Activated T-cell treated with anti-CD3 and anti-CD28 coated beads, Interleukin-2, amount 50 U/mL, for 4 hours (primary cell): ENCODE results near the gene SERTAD2. TPM values are rescaled to one million over a fixed set of nuclear protein-coding genes. Genes with fewer than 3 reads are reported as not detected.

ENCODE experiments used
- ATAC-seq, 2 donors: fragments of 200-7000 bp; cut with Tn5 transposase; one replicate each; pipeline ENCODE4 v1.10.0; 2021
- DNase-seq: peaks from one replicate; pipeline ENCODE4 v3.0.0-alpha.2; 2020
- H3K27me3 Mint-ChIP-seq: one replicate; pipeline ENCODE4 v1.8.0; 2021; ENCODE audit warnings: low read depth, mixed read lengths
- H3K36me3 Mint-ChIP-seq: one replicate; pipeline ENCODE4 v1.8.0; 2022; ENCODE audit warnings: mixed read lengths; ENCODE audit not compliant: insufficient read depth
- H3K4me1 Mint-ChIP-seq: one replicate; pipeline ENCODE4 v1.8.0; 2021; ENCODE audit warnings: low read depth, mixed read lengths
- H3K4me3 Mint-ChIP-seq: one replicate; pipeline ENCODE4 v1.8.0; 2021; ENCODE audit warnings: mild to moderate bottlenecking, moderate library complexity, mixed read lengths
- H3K9me3 Mint-ChIP-seq: one replicate; pipeline ENCODE4 v1.8.0; 2021; ENCODE audit warnings: mixed read lengths
- total RNA-seq, 3 donors: library from RNA; stranded (reverse); gene quantifications; one replicate each; pipeline ENCODE4 v1.2.1, GENCODE V29; 2021

The SERTAD2 gene
- total RNA-seq, 3 donors from 2014 or later: 10.5 to 14.2 (median 12.7) TPM

- H3K9me3 Mint-ChIP-seq: no peaks in the 10 kb centered on the region
- DNase-seq (peak; percentile 90), ATAC-seq (no peak)
- no peaks in the 10 kb centered on the region for H3K27me3 Mint-ChIP-seq
- H3K4me1 Mint-ChIP-seq: peaks cover 66% of the 10 kb centered on the region
- peak overlapping the region; percentile 21 for H3K4me3 Mint-ChIP-seq
- H3K36me3 Mint-ChIP-seq: peaks cover 3% of the 10 kb centered on the region
Observed at GRCh38 chr2:64646007-64646880, 7.5 kb downstream of the SERTAD2 start.

DNA sequence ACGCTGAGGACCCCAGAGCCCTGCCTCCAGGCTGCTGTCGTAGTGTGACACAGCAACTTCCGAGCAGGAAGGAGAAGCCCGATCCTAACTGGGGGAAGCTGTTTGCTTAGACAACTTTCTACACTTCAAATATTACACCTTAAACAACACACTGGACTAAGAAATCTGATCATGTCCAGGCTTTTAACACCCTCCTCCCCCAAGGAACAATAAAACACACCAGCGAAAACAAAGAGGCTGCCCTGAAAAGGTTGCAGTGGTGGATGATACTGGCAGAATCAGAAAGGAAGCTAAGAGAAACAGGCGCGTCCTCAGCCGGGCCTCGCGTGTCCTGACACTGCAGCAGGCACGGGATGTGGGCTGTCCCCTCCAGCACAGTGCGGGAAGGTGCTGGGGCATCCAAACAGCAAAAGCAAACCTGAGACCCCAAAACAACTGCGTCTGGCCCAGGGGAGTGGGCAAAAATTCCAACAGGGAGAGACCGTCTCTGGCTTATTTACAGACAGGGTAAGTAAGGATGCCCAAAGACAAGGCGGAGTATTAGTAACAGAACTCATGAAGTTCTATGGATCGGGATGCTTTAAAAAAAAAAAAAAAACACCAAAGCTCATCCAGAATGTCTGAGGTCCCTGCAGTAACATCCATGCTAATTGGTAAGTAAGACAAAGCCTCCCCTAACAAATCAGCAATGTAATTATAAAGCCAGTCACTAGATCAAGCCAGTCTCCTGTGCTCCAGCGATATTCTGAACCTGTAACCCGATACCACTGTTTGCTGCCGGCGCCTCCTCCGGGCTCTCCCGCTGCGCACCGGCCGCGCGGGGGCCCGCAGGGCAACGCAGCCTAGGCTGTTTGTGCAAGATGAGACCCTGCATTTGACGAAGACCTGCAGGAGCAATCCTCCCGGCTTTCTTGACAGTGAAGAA, 9.0 kb downstream of the SERTAD2 start:
- Mint-ChIP-seq H3K4me1 (peaks cover 67% of the 10 kb centered on the region), H3K9me3 (no peaks in the 10 kb centered on the region), H3K36me3 (peaks cover 3% of the 10 kb centered on the region), H3K27me3 (no peaks in the 10 kb centered on the region), H3K4me3 (peak overlapping the region; percentile 86)
- ATAC-seq (peak; percentile 64 to 70), DNase-seq (peak; percentile 29)

- peaks cover 66% of the 10 kb centered on the region for H3K4me1 Mint-ChIP-seq
- H3K27me3 Mint-ChIP-seq: no peaks in the 10 kb centered on the region
- ATAC-seq (peak in 1 of 2 donors; percentile 5), DNase-seq (no peak)
- peak overlapping the region; percentile 86 for H3K4me3 Mint-ChIP-seq
- H3K36me3 Mint-ChIP-seq: peaks cover 3% of the 10 kb centered on the region
- H3K9me3 Mint-ChIP-seq: no peaks in the 10 kb centered on the region
Observed at GRCh38 chr2:64643838-64644457, 9.8 kb downstream of the SERTAD2 start.

DNA sequence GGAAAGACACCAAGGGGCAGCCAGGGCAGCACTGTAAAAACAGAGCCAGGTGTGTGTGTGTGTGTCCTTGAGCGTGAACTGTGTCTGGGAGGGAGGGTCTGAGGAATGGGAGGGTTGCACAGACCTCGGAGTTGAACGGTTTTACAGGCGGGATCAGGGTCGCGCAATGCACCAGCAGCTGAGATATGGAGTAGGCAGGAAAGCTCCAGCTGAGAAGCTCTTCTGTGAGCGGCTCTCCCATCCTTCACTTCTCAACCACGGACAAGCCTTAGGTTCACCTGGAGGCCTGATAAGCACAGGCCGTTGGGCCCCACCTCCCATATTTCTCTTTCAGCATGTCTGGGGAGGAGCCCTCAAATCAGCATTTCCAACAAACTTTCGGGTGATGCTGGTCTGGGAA, 12.1 kb downstream of the SERTAD2 start:
- H3K27me3 Mint-ChIP-seq: no peaks in the 10 kb centered on the region
- H3K4me1 Mint-ChIP-seq: peaks cover 74% of the 10 kb centered on the region
- H3K9me3 Mint-ChIP-seq: no peaks in the 10 kb centered on the region
- no peak overlapping the region for H3K4me3 Mint-ChIP-seq
- ATAC-seq: no peak
- H3K36me3 Mint-ChIP-seq: peaks cover under 1% of the 10 kb centered on the region
- DNase-seq: no peak

GRCh38 chr2:64640153-64641044, 13.3 kb downstream of the SERTAD2 start:
- Mint-ChIP-seq H3K27me3 (no peaks in the 10 kb centered on the region), H3K4me1 (peaks cover 77% of the 10 kb centered on the region), H3K4me3 (no peak overlapping the region), H3K9me3 (no peaks in the 10 kb centered on the region), H3K36me3 (peaks cover 10% of the 10 kb centered on the region)
- DNase-seq: no peak
- no peak for ATAC-seq

DNA sequence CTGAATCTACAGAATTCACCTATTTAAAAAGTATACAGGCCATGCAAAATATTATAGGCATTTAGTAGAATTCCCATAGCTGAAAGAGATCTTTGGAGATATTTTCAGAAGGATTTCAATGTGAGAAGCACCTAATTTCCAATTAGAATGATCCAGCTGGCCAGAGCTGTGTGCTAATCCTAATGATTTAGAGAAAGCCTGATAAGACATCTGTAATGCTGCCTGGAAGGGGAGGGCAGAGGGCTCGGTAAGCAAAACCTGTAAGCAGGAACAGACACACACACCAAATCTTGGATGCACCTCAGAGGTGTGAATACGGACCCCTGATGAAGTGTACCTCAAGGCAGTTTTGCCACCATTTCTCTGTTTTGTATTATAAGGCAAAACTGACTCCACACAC, 14.0 kb downstream of the SERTAD2 start:
- Mint-ChIP-seq H3K9me3 (no peaks in the 10 kb centered on the region), H3K4me3 (no peak overlapping the region), H3K27me3 (no peaks in the 10 kb centered on the region), H3K4me1 (peaks cover 72% of the 10 kb centered on the region), H3K36me3 (peaks cover 10% of the 10 kb centered on the region)
- no peak for ATAC-seq
- DNase-seq: no peak

- no peak for DNase-seq
- no peak for ATAC-seq
- Mint-ChIP-seq H3K4me3 (no peak overlapping the region), H3K9me3 (no peaks in the 10 kb centered on the region), H3K4me1 (peaks cover 61% of the 10 kb centered on the region), H3K27me3 (no peaks in the 10 kb centered on the region), H3K36me3 (peaks cover 11% of the 10 kb centered on the region)
Observed at GRCh38 chr2:64638502-64639120, 15.1 kb downstream of the SERTAD2 start.

GRCh38 chr2:64637931-64638330, 15.8 kb downstream of the SERTAD2 start:
- no peak overlapping the region for H3K4me3 Mint-ChIP-seq

DNA sequence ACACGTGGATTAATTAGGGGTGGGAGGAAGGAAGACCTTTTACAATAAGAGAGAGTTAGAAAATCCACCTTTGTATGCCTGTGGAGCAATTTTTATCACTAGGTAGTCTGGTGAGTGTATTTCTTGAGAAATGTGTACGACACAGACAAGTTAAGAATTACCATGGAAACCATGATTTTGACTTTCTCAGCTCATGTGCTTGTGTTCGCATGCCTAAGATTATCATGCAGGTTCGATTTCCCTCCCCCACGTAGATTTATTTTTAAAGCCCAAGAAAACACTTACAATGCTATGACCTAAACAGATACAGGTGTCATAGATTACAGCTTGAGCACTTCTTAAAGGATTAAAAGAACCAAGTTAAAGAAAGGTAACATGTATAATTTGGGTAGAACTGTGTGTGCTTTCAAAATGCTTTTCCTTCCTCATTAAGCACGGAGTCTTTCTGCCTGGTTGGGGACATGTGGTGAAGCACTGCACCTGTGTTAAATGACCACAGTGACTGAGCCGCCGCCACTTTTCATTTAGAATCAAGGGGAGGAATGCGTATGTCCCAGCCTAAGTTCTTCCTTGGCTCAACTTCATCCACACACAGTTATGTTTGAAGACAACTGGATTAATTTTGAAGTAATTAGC, 16.6 kb downstream of the SERTAD2 start:
- Mint-ChIP-seq H3K4me1 (peaks cover 51% of the 10 kb centered on the region), H3K27me3 (no peaks in the 10 kb centered on the region), H3K36me3 (peaks cover 14% of the 10 kb centered on the region), H3K9me3 (no peaks in the 10 kb centered on the region), H3K4me3 (peak overlapping the region; percentile 5)
- no peak for DNase-seq
- peak; percentile 51 to 53 for ATAC-seq

More at GRCh38 chr2:64637931-64638330, 15.8 kb downstream of the SERTAD2 start:
- H3K36me3 Mint-ChIP-seq: peaks cover 12% of the 10 kb centered on the region
- peak in 1 of 2 donors; percentile 62 for ATAC-seq
- no peak for DNase-seq
- no peaks in the 10 kb centered on the region for H3K27me3 Mint-ChIP-seq
- no peaks in the 10 kb centered on the region for H3K9me3 Mint-ChIP-seq
- H3K4me1 Mint-ChIP-seq: peaks cover 55% of the 10 kb centered on the region

GRCh38 chr2:64635976-64636911, 17.5 kb downstream of the SERTAD2 start:
- Mint-ChIP-seq H3K9me3 (no peaks in the 10 kb centered on the region), H3K27me3 (no peaks in the 10 kb centered on the region), H3K4me3 (peak overlapping the region; percentile 5), H3K4me1 (peaks cover 48% of the 10 kb centered on the region), H3K36me3 (peaks cover 14% of the 10 kb centered on the region)
- ATAC-seq: peak; percentile 19 to 48
- DNase-seq: no peak

DNA sequence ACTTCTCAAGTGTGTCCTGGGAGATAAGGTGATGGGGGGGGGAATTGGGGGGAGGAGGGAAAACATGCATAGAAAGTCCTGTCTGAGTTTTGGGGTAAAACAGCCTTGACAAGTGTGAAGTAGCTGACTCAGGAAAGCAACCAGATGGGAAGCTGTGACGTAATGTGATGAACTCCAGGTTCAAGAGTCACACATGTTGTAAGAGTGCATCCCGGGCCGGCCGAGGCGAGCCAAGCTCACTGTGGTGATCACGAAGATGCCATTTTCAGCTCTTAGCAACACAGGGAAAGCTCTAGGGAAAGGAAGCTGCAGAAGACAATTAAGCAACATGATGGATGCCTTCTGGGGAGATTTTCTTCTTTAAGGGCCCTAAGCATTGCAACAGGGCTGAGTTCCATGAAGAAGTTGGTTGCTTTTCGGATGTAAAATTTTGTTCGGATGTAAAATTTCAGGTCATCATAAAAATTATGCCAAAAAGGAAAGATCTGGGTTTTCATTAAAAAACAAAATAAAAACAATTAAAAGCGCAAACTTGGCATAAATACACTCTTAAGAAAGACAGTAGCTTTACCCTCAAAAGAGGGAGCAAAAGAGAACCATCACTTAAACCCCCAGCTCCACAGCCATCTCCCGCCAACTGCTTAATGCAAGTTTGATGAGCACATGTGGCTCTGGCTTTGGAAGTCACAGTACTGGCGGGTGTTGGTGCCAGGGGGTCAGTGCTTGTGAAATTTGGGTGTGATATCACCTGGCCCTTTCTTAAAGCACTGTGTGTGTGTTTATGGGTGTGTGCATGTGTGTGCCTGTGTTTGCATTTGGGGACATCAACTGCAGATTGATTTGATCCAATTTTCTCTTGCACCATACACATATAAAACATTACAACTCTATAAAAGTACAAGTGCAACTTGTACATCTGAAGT, 19.1 kb downstream of the SERTAD2 start:
- DNase-seq (no peak), ATAC-seq (no peak)
- Mint-ChIP-seq H3K4me3 (no peak overlapping the region), H3K9me3 (no peaks in the 10 kb centered on the region), H3K36me3 (peaks cover 18% of the 10 kb centered on the region), H3K4me1 (peaks cover 36% of the 10 kb centered on the region), H3K27me3 (no peaks in the 10 kb centered on the region)
